B cell (primary cell): ENCODE data around the gene SH3YL1.

Experiments used
- EZH2 ChIP-seq: IDR thresholded peaks from 2 replicates; pipeline ENCODE4 v1.6.1; 2012; ENCODE audit warnings: borderline replicate concordance, low read depth, mild to moderate bottlenecking, moderate library complexity, low read length; ENCODE audit not compliant: insufficient read depth, poor library complexity, severe bottlenecking
- TF ChIP-seq, protein P1 (sequence below): fragments of 200-600 bp; IDR thresholded peaks from one replicate; pipeline ENCODE4 v1.8.0; 2022; ENCODE audit warnings: antibody characterized with exemption, mild to moderate bottlenecking

DNA sequence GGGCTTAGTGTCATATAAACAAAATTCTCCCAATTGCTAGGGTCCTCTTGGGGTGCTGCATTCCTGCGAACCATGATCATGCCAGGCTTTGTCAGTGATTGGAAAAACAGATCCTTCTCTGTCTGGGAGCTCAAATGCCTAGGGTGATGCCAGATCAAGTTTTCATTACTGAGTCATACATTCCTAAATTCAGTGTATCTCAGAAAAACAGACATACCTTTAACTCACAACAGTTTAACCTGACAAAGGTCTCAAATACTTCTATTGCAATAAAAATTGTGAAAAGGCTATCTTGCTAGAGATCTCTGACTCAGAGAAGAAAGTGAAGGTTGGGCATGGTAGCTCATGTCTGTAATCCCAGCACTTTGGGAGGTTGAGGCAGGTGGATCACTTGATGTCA is 86.9 kb downstream of the SH3YL1 start:
- TF ChIP-seq EZH2, result no peak
- TF ChIP-seq, protein P1, sequence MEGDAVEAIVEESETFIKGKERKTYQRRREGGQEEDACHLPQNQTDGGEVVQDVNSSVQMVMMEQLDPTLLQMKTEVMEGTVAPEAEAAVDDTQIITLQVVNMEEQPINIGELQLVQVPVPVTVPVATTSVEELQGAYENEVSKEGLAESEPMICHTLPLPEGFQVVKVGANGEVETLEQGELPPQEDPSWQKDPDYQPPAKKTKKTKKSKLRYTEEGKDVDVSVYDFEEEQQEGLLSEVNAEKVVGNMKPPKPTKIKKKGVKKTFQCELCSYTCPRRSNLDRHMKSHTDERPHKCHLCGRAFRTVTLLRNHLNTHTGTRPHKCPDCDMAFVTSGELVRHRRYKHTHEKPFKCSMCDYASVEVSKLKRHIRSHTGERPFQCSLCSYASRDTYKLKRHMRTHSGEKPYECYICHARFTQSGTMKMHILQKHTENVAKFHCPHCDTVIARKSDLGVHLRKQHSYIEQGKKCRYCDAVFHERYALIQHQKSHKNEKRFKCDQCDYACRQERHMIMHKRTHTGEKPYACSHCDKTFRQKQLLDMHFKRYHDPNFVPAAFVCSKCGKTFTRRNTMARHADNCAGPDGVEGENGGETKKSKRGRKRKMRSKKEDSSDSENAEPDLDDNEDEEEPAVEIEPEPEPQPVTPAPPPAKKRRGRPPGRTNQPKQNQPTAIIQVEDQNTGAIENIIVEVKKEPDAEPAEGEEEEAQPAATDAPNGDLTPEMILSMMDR, result no peak
